Naive thymus-derived CD8-positive, alpha-beta T cell (primary cell): Measurements from ENCODE around the gene SYT13. TPM values are rescaled to one million over a fixed set of nuclear protein-coding genes. Genes with fewer than 3 reads are reported as not detected.
A peak's percentile ranks its signal among the peaks of the same experiment; 100 is the strongest.

ENCODE experiments used
- ATAC-seq, 2 donors: fragments of 150-1000 bp; cut with Tn5 transposase in 1 of 2; sonication (Bioruptor Pico), chemical (Tn5 transposase) in 1 of 2; 1 replicate in 1 of 2; 2 replicates in 1 of 2; pipeline ENCODE4 v1.10.0; 2021; ENCODE audit warnings: mild to moderate bottlenecking in 2 of 2, moderate library complexity in 2 of 2
- POLR2A ChIA-PET: fragments of 350-600 bp; sonication (Branson Sonifier 250); formaldehyde crosslinking; loops from one replicate; lab custom pipeline; 2021; ENCODE audit warnings: antibody characterized with exemption; lab: Charles Lee
- DNase-seq, 10 donors: peaks; one replicate each; pipeline versions ENCODE4 v3.0.0 to v3.0.0-alpha.2; 2020 to 2022
- H3K27ac Mint-ChIP-seq, 10 donors: one replicate each; pipeline ENCODE4 v1.8.0; 2020 to 2022; ENCODE audit warnings: mild to moderate bottlenecking in 10 of 10, mixed read lengths in 10 of 10, moderate library complexity in 4 of 10, inconsistent platforms in 1 of 10
- H3K27me3 Mint-ChIP-seq, 5 donors: one replicate each; pipeline ENCODE4 v1.8.0; 2021 to 2022; ENCODE audit warnings: mixed read lengths in 5 of 5
- H3K36me3 Mint-ChIP-seq, 3 donors: one replicate each; pipeline ENCODE4 v1.8.0; 2020 to 2022; ENCODE audit warnings: mixed read lengths in 3 of 3, mild to moderate bottlenecking in 2 of 3, inconsistent platforms in 1 of 3
- H3K4me1 Mint-ChIP-seq, 4 donors: one replicate each; pipeline ENCODE4 v1.8.0; 2021 to 2022; ENCODE audit warnings: mixed read lengths in 4 of 4
- H3K4me3 Mint-ChIP-seq, 10 donors: one replicate each; pipeline ENCODE4 v1.8.0; 2020 to 2022; ENCODE audit warnings: mild to moderate bottlenecking in 10 of 10, mixed read lengths in 10 of 10, moderate library complexity in 6 of 10, inconsistent platforms in 1 of 10
- H3K9me3 Mint-ChIP-seq, 9 donors: one replicate each; pipeline ENCODE4 v1.8.0; 2020 to 2022; ENCODE audit warnings: mixed read lengths in 9 of 9, mild to moderate bottlenecking in 3 of 9, inconsistent platforms in 1 of 9, moderate library complexity in 1 of 9
- polyA plus RNA-seq, 3 donors: library from polyadenylated mRNA; unstranded; fragments of 300-500 nt; fragmentation: Illumina TruSeq; gene quantifications; one replicate each; pipeline ENCODE4 v1.2.3, GENCODE V29; 2021
- total RNA-seq, 8 experiments: library from RNA in 2 of 8; stranded (reverse) in 2 of 8; gene quantifications; one replicate each; pipeline ENCODE4 v1.2.3 and lab custom pipeline; 2021 to 2026

SYT13 gene
- total and polyA plus RNA-seq, 5 experiments from 2014 or later, result not detected

GRCh38 chr11:45265969-45266675 lies 20.0 kb downstream of the SYT13 start:
- Mint-ChIP-seq H3K4me3 (no peak overlapping the region), H3K36me3 (peaks cover 0 to 1% (median 0%) of the 10 kb centered on the region in 3 donors), H3K27ac (no peak overlapping the region), H3K27me3 (peaks cover 22 to 97% (median 48%) of the 10 kb centered on the region in 5 donors), H3K9me3 (peaks cover 0 to 2% (median 0%) of the 10 kb centered on the region in 9 donors), H3K4me1 (no peaks in the 10 kb centered on the region)
- POLR2A ChIA-PET, result no interaction called here
- ATAC-seq (no peak), DNase-seq (no peak)

- Mint-ChIP-seq H3K36me3 (no peaks in the 10 kb centered on the region), H3K27me3 (peaks cover 20 to 97% (median 55%) of the 10 kb centered on the region in 5 donors), H3K27ac (no peak overlapping the region), H3K4me1 (no peaks in the 10 kb centered on the region), H3K4me3 (no peak overlapping the region), H3K9me3 (peaks cover 0 to 2% (median 0%) of the 10 kb centered on the region in 9 donors)
- POLR2A ChIA-PET, result no interaction called here
- DNase-seq, result no peak
- no peak for ATAC-seq
Observed at GRCh38 chr11:45264839-45265515, 21.2 kb downstream of the SYT13 start.

GRCh38 chr11:45263773-45264172 lies 22.4 kb downstream of the SYT13 start:
- Mint-ChIP-seq H3K4me1 (no peaks in the 10 kb centered on the region), H3K27ac (no peak overlapping the region), H3K27me3 (peaks cover 22 to 92% (median 52%) of the 10 kb centered on the region in 5 donors), H3K4me3 (no peak overlapping the region), H3K36me3 (no peaks in the 10 kb centered on the region), H3K9me3 (peaks cover 0 to 2% (median 0%) of the 10 kb centered on the region in 9 donors)
- POLR2A ChIA-PET, result no interaction called here
- DNase-seq (no peak), ATAC-seq (no peak)

- Mint-ChIP-seq H3K36me3 (no peaks in the 10 kb centered on the region), H3K27ac (no peak overlapping the region), H3K27me3 (peaks cover 22 to 92% (median 48%) of the 10 kb centered on the region in 5 donors), H3K4me3 (no peak overlapping the region), H3K9me3 (peaks cover 0 to 2% (median 0%) of the 10 kb centered on the region in 9 donors), H3K4me1 (no peaks in the 10 kb centered on the region)
- ATAC-seq, result no peak
- POLR2A ChIA-PET, result no interaction called here
- DNase-seq, result no peak
Observed at GRCh38 chr11:45262900-45263299, 23.2 kb downstream of the SYT13 start.

GRCh38 chr11:45260071-45260470 lies 26.1 kb downstream of the SYT13 start:
- peaks cover 0 to 2% (median 0%) of the 10 kb centered on the region in 9 donors for H3K9me3 Mint-ChIP-seq
- no peaks in the 10 kb centered on the region for H3K36me3 Mint-ChIP-seq
- H3K4me1 Mint-ChIP-seq, result no peaks in the 10 kb centered on the region
- no peak overlapping the region for H3K27ac Mint-ChIP-seq
- no peak overlapping the region for H3K4me3 Mint-ChIP-seq
- DNase-seq (no peak), ATAC-seq (no peak)
- POLR2A ChIA-PET, result no interaction called here
- peaks cover 14 to 77% (median 41%) of the 10 kb centered on the region in 5 donors for H3K27me3 Mint-ChIP-seq

- no peak for DNase-seq
- Mint-ChIP-seq H3K27ac (no peak overlapping the region), H3K9me3 (peaks cover 0 to 2% (median 0%) of the 10 kb centered on the region in 9 donors), H3K36me3 (no peaks in the 10 kb centered on the region), H3K27me3 (peaks cover 10 to 73% (median 36%) of the 10 kb centered on the region in 5 donors), H3K4me1 (no peaks in the 10 kb centered on the region), H3K4me3 (no peak overlapping the region)
- POLR2A ChIA-PET, result no interaction called here
- no peak for ATAC-seq
Observed at GRCh38 chr11:45259592-45259991, 26.5 kb downstream of the SYT13 start.

GRCh38 chr11:45258982-45259530 lies 27.1 kb downstream of the SYT13 start:
- DNase-seq (no peak), ATAC-seq (no peak)
- Mint-ChIP-seq H3K36me3 (no peaks in the 10 kb centered on the region), H3K27ac (no peak overlapping the region), H3K9me3 (no peaks in the 10 kb centered on the region), H3K4me3 (no peak overlapping the region), H3K4me1 (no peaks in the 10 kb centered on the region), H3K27me3 (peaks cover 9 to 67% (median 32%) of the 10 kb centered on the region in 5 donors)
- POLR2A ChIA-PET, result no interaction called here

- Mint-ChIP-seq H3K36me3 (no peaks in the 10 kb centered on the region), H3K4me3 (no peak overlapping the region), H3K4me1 (no peaks in the 10 kb centered on the region), H3K9me3 (no peaks in the 10 kb centered on the region), H3K27ac (no peak overlapping the region), H3K27me3 (peaks cover 9 to 51% (median 19%) of the 10 kb centered on the region in 5 donors)
- DNase-seq (no peak), ATAC-seq (no peak)
- POLR2A ChIA-PET, result no interaction called here
Observed at GRCh38 chr11:45254070-45254469, 32.1 kb downstream of the SYT13 start.

- POLR2A ChIA-PET, result no interaction called here
- DNase-seq (no peak), ATAC-seq (no peak)
- Mint-ChIP-seq H3K27ac (no peak overlapping the region), H3K9me3 (no peaks in the 10 kb centered on the region), H3K4me1 (no peaks in the 10 kb centered on the region), H3K36me3 (no peaks in the 10 kb centered on the region), H3K27me3 (peaks cover 8 to 53% (median 19%) of the 10 kb centered on the region in 5 donors), H3K4me3 (no peak overlapping the region)
Observed at GRCh38 chr11:45253640-45254039, 32.5 kb downstream of the SYT13 start.

- Mint-ChIP-seq H3K4me1 (no peaks in the 10 kb centered on the region), H3K27me3 (peaks cover 8 to 47% (median 17%) of the 10 kb centered on the region in 5 donors), H3K4me3 (no peak overlapping the region), H3K9me3 (no peaks in the 10 kb centered on the region), H3K27ac (no peak overlapping the region), H3K36me3 (no peaks in the 10 kb centered on the region)
- DNase-seq (no peak), ATAC-seq (no peak)
- POLR2A ChIA-PET, result no interaction called here
Observed at GRCh38 chr11:45252877-45253276, 33.3 kb downstream of the SYT13 start.

GRCh38 chr11:45252134-45252856 lies 33.8 kb downstream of the SYT13 start:
- peak in 3 of 10 donors; percentile 6 to 13 (median 9) for DNase-seq

GRCh38 chr11:45250035-45250718 lies 36.0 kb downstream of the SYT13 start:
- Mint-ChIP-seq H3K36me3 (no peaks in the 10 kb centered on the region), H3K9me3 (no peaks in the 10 kb centered on the region), H3K27me3 (peaks cover 9 to 42% (median 14%) of the 10 kb centered on the region in 5 donors), H3K4me1 (peaks cover 0 to 3% (median 0%) of the 10 kb centered on the region in 4 donors), H3K27ac (no peak overlapping the region), H3K4me3 (no peak overlapping the region)
- POLR2A ChIA-PET, result no interaction called here
- DNase-seq (no peak), ATAC-seq (no peak)

More at GRCh38 chr11:45252134-45252856, 33.8 kb downstream of the SYT13 start:
- Mint-ChIP-seq H3K27ac (no peak overlapping the region), H3K9me3 (no peaks in the 10 kb centered on the region), H3K27me3 (peaks cover 12 to 47% (median 17%) of the 10 kb centered on the region in 5 donors), H3K4me1 (no peaks in the 10 kb centered on the region), H3K36me3 (no peaks in the 10 kb centered on the region), H3K4me3 (no peak overlapping the region)
- ATAC-seq, result no peak
- POLR2A ChIA-PET, result no interaction called here
